ENCODE data around the gene SPOCK3.

DNA sequence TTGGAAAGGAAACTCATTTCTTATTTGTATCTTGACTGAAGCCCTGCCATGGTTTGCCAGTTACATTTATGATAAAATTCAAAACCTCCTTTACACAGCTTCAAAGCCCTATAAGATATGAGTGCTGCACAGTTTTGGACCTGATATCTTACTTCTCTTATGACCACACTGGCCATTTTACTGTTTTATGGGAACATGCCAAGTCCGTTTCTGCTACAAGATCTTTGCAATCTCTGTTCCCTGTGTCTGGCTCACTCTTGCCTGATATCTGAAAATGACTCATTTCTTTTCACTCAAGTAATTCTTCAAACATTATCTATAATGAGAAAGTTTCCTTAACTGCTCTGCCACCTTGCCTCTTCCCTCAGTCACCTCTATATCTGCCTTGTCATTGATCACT, 247.3 kb downstream of the SPOCK3 start:
- TF ChIP-seq POLR2AphosphoS5 (IDR thresholded peaks at IDR 0.05; ENCODE audit: borderline replicate concordance, low read depth, low read length) (no peak), EZH2 (IDR thresholded peaks at IDR 0.05) (no peak)
